Vagina (tissue), 2 donors: Measurements from ENCODE around the gene NDUFAB1.

Experiments used
- CTCF ChIP-seq, 3 experiments: fragments of 450-650 bp in 2 of 3; fragments of 200-600 bp in 1 of 3; sonication (generic) in 1 of 3; IDR thresholded peaks; one replicate each; pipeline ENCODE4 v1.5.1; 2017 to 2019; ENCODE audit warnings: antibody characterized with exemption in 3 of 3, mild to moderate bottlenecking in 2 of 3, moderate library complexity in 2 of 3
- POLR2A ChIP-seq, 2 donors: fragments of 450-650 bp; IDR thresholded peaks; one replicate each; pipeline ENCODE4 v1.6.1; 2017; ENCODE audit warnings: antibody characterized with exemption in 2 of 2, mild to moderate bottlenecking in 2 of 2, moderate library complexity in 2 of 2

- no peak for TF ChIP-seq CTCF (IDR thresholded peaks at IDR 0.05)
- TF ChIP-seq POLR2A (IDR thresholded peaks at IDR 0.05): no peak
Measured at GRCh38 chr16:23635958-23636357, 39.8 kb upstream of the NDUFAB1 start.
